Neural progenitor cell (in vitro differentiated cells): ENCODE results near the gene EXOSC9.

Experiments used
- EZH2 ChIP-seq: fragments of 200-600 bp; sonication (generic); IDR thresholded peaks from 2 replicates; pipeline ENCODE4 v1.6.1; 2017; ENCODE audit warnings: antibody characterized with exemption, mild to moderate bottlenecking, moderate library complexity
- EZH2phosphoT487 ChIP-seq: fragments of 200-600 bp; sonication (generic); IDR thresholded peaks from 2 replicates; pipeline ENCODE4 v1.6.1; 2017; ENCODE audit warnings: antibody characterized with exemption
- TF ChIP-seq, protein P1 (sequence below): fragments of 200-600 bp; sonication (generic); IDR thresholded peaks from 2 replicates; pipeline ENCODE4 v1.5.1; 2017; ENCODE audit warnings: antibody characterized with exemption, mild to moderate bottlenecking

DNA sequence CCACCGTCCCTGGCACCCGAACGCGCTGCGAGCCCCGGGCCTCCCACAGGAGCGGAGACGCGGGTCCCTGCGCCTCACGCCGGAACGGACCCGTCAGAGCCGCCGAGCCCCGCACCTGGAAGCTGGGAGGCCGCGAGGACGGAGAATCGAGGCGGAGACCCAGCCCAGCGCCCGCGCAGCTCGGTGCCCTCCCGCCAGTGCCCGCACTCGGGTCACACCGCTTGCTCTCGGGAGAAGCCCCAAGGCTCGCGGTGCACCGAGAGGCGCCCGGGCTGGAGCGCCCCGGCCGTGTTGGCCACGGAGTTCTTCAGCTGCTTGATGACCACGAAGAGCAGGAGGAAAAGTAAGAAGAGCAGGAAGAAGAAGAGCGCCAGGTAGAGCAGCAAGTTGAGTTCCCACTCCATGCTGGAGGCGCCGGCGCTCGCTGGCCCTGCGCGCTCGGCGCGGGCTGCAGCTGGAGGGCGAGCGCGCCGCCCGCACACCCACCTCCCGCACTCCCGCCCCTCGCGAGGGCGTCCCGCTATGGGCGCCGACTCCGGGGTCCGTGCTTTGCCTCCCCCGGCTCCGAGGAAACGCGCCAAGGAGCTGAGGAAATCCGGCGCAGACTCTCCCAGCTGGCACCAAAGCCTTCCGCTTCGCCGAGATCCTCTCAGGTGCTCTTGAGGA lies 36.3 kb upstream of the EXOSC9 start, which contains the start of gene SMIM43:
- TF ChIP-seq, protein P1, sequence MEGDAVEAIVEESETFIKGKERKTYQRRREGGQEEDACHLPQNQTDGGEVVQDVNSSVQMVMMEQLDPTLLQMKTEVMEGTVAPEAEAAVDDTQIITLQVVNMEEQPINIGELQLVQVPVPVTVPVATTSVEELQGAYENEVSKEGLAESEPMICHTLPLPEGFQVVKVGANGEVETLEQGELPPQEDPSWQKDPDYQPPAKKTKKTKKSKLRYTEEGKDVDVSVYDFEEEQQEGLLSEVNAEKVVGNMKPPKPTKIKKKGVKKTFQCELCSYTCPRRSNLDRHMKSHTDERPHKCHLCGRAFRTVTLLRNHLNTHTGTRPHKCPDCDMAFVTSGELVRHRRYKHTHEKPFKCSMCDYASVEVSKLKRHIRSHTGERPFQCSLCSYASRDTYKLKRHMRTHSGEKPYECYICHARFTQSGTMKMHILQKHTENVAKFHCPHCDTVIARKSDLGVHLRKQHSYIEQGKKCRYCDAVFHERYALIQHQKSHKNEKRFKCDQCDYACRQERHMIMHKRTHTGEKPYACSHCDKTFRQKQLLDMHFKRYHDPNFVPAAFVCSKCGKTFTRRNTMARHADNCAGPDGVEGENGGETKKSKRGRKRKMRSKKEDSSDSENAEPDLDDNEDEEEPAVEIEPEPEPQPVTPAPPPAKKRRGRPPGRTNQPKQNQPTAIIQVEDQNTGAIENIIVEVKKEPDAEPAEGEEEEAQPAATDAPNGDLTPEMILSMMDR = no peak
- TF ChIP-seq EZH2phosphoT487 (peak; percentile 89), EZH2 (peak; percentile 87)
